Endodermal cell (in vitro differentiated cells): ENCODE results near the gene MAP2K5. TPM values are rescaled to one million over a fixed set of nuclear protein-coding genes. Genes with fewer than 3 reads are reported as not detected.
A peak's percentile ranks its signal among the peaks of the same experiment; 100 is the strongest.

Experiments used
- DNase-seq: peaks from one replicate; pipeline ENCODE4 v3.0.0-alpha.2; 2017
- H3K27ac ChIP-seq: 2 replicates; pipeline ENCODE4 v1.5.1; 2013; ENCODE audit warnings: mild to moderate bottlenecking, low read depth, low read length, moderate library complexity
- H3K27me3 ChIP-seq: 2 replicates; pipeline ENCODE4 v1.6.1; 2013; ENCODE audit warnings: mild to moderate bottlenecking, low read length, moderate library complexity; ENCODE audit not compliant: insufficient read depth, control insufficient read depth, poor library complexity, severe bottlenecking
- H3K36me3 ChIP-seq: 2 replicates; pipeline ENCODE4 v1.7.0; 2013; ENCODE audit warnings: mild to moderate bottlenecking, low read length, moderate library complexity; ENCODE audit not compliant: control insufficient read depth, insufficient read depth
- H3K4me1 ChIP-seq: one replicate; pipeline ENCODE4 v1.7.0; 2013; ENCODE audit warnings: low read length; ENCODE audit not compliant: control insufficient read depth, insufficient read depth
- H3K4me3 ChIP-seq: 2 replicates; pipeline ENCODE4 v1.5.1; 2013; ENCODE audit warnings: mild to moderate bottlenecking, low read length, moderate library complexity
- H3K9ac ChIP-seq: 2 replicates; pipeline ENCODE4 v1.6.1; 2013; ENCODE audit warnings: mild to moderate bottlenecking, low read length, moderate library complexity; ENCODE audit not compliant: poor library complexity, severe bottlenecking; ENCODE audit errors: extremely low read depth
- H3K9me3 ChIP-seq: 2 replicates; pipeline ENCODE4 v1.6.1; 2013; ENCODE audit warnings: mild to moderate bottlenecking, low read length, moderate library complexity; ENCODE audit not compliant: control insufficient read depth
- H3K27ac Mint-ChIP-seq: 2 replicates; pipeline ENCODE4 v1.8.0; 2020; ENCODE audit warnings: mixed read lengths
- H3K27me3 Mint-ChIP-seq: 2 replicates; pipeline ENCODE4 v1.8.0; 2021; ENCODE audit warnings: mild to moderate bottlenecking, mixed read lengths; ENCODE audit not compliant: insufficient read depth
- H3K36me3 Mint-ChIP-seq: 2 replicates; pipeline ENCODE4 v1.8.0; 2020; ENCODE audit warnings: low read depth, mixed read lengths
- H3K4me1 Mint-ChIP-seq: 2 replicates; pipeline ENCODE4 v1.8.0; 2020; ENCODE audit warnings: mixed read lengths
- H3K4me3 Mint-ChIP-seq: 2 replicates; pipeline ENCODE4 v1.8.0; 2020; ENCODE audit warnings: mild to moderate bottlenecking, moderate library complexity, mixed read lengths
- H3K9me3 Mint-ChIP-seq: 2 replicates; pipeline ENCODE4 v1.8.0; 2020; ENCODE audit warnings: mild to moderate bottlenecking, mixed read lengths
- CTCF ChIP-seq: fragments of 200-600 bp; sonication (generic); conservative IDR thresholded peaks from 2 replicates; pipeline ENCODE4 v1.5.0; 2021; ENCODE audit warnings: antibody characterized with exemption, mild to moderate bottlenecking
- WGBS, 2 experiments: methylation state at CpG; one replicate each; pipeline versions ENCODE4 v1.1.5 to v1.1.7; 2013; ENCODE audit warnings: missing lambda C conversion rate in 2 of 2, mixed read lengths in 1 of 2; ENCODE audit not compliant: insufficient coverage in 1 of 2, insufficient read length in 1 of 2; 5-methylcytosine and 5-hydroxymethylcytosine counted together
- total RNA-seq, 2 donors: library from RNA; stranded (reverse); fragmentation: NEBNext Ultra II Directional in 1 of 2; extraction: Animal tissue kit (Norgen Biotek cat#: 25700) in 1 of 2; gene quantifications; 2 replicates in 1 of 2; 3 replicates in 1 of 2; pipeline ENCODE4 v1.2.1, GENCODE V29; 2021

MAP2K5 gene
- total RNA-seq, 2 donors from 2014 or later = 17.1 to 26.7 TPM

- no peak overlapping the region for H3K4me3 ChIP-seq
- no peak overlapping the region for H3K27ac Mint-ChIP-seq
- H3K27me3 Mint-ChIP-seq = peaks cover 22% of the 10 kb centered on the region
- TF ChIP-seq CTCF = no peak
- H3K4me1 Mint-ChIP-seq = no peaks in the 10 kb centered on the region
- no peak overlapping the region for H3K27ac ChIP-seq
- no peaks in the 10 kb centered on the region for H3K4me1 ChIP-seq
- H3K36me3 ChIP-seq = no peaks in the 10 kb centered on the region
- H3K27me3 ChIP-seq = peaks cover 18% of the 10 kb centered on the region
- no peak overlapping the region for H3K4me3 Mint-ChIP-seq
- no peaks in the 10 kb centered on the region for H3K36me3 Mint-ChIP-seq
- no peaks in the 10 kb centered on the region for H3K9me3 ChIP-seq
- no peaks in the 10 kb centered on the region for H3K9me3 Mint-ChIP-seq
- 92% methylated on average over 4 to 7 of the region's 7 CpGs for WGBS, 2 experiments
- H3K9ac ChIP-seq = no peak overlapping the region
- DNase-seq = no peak
Observed at GRCh38 chr15:67758619-67759300, 216.3 kb downstream of the MAP2K5 start.

- no peaks in the 10 kb centered on the region for H3K9me3 Mint-ChIP-seq
- no peaks in the 10 kb centered on the region for H3K4me1 Mint-ChIP-seq
- peaks cover 29% of the 10 kb centered on the region for H3K27me3 Mint-ChIP-seq
- TF ChIP-seq CTCF = no peak
- H3K27ac ChIP-seq = peak overlapping the region; percentile 64
- no peaks in the 10 kb centered on the region for H3K36me3 ChIP-seq
- no peaks in the 10 kb centered on the region for H3K4me1 ChIP-seq
- H3K27me3 ChIP-seq = peaks cover 31% of the 10 kb centered on the region
- no peak overlapping the region for H3K4me3 Mint-ChIP-seq
- H3K9ac ChIP-seq = no peak overlapping the region
- H3K9me3 ChIP-seq = no peaks in the 10 kb centered on the region
- 78 to 87% methylated on average over 4 to 6 of the region's 6 CpGs for WGBS, 2 experiments
- DNase-seq = no peak
- no peaks in the 10 kb centered on the region for H3K36me3 Mint-ChIP-seq
- no peak overlapping the region for H3K27ac Mint-ChIP-seq
- no peak overlapping the region for H3K4me3 ChIP-seq
Observed at GRCh38 chr15:67760901-67761300, 218.4 kb downstream of the MAP2K5 start.

- H3K27ac Mint-ChIP-seq = no peak overlapping the region
- no peak for TF ChIP-seq CTCF
- no peak overlapping the region for H3K9ac ChIP-seq
- DNase-seq = no peak
- no peaks in the 10 kb centered on the region for H3K4me1 Mint-ChIP-seq
- H3K27me3 ChIP-seq = peaks cover 35% of the 10 kb centered on the region
- H3K4me3 ChIP-seq = no peak overlapping the region
- no peak overlapping the region for H3K4me3 Mint-ChIP-seq
- 91 to 100% methylated on average over 2 to 4 of the region's 4 CpGs for WGBS, 2 experiments
- peaks cover 33% of the 10 kb centered on the region for H3K27me3 Mint-ChIP-seq
- no peaks in the 10 kb centered on the region for H3K36me3 Mint-ChIP-seq
- no peaks in the 10 kb centered on the region for H3K4me1 ChIP-seq
- no peaks in the 10 kb centered on the region for H3K9me3 ChIP-seq
- no peaks in the 10 kb centered on the region for H3K36me3 ChIP-seq
- peak overlapping the region; percentile 64 for H3K27ac ChIP-seq
- H3K9me3 Mint-ChIP-seq = no peaks in the 10 kb centered on the region
Observed at GRCh38 chr15:67761343-67761742, 218.8 kb downstream of the MAP2K5 start.
